ENCODE measurements around the gene IL1R2. TPM values are rescaled to one million over a fixed set of nuclear protein-coding genes. Genes with fewer than 3 reads are reported as not detected.

Gene IL1R2
- total RNA-seq, 1 experiment from 2014 or later, result 0.22 TPM

- TF ChIP-seq ARID4B (CRISPR knock-in tag; IDR thresholded peaks at IDR 0.05; ENCODE audit: borderline replicate concordance) (no peak), CREB1 (CRISPR knock-in tag; IDR thresholded peaks at IDR 0.05) (no peak), ZNF263 (CRISPR knock-in tag; IDR thresholded peaks at IDR 0.05; ENCODE audit: low read depth) (no peak), GTF2I (CRISPR knock-in tag; conservative IDR thresholded peaks at IDR 0.05) (no peak), NR2C2 (CRISPR knock-in tag; IDR thresholded peaks at IDR 0.05) (no peak), SP1 (CRISPR knock-in tag; conservative IDR thresholded peaks at IDR 0.05) (no peak), CREM (CRISPR knock-in tag; IDR thresholded peaks at IDR 0.05) (no peak)
- TF ChIP-seq, protein P1, sequence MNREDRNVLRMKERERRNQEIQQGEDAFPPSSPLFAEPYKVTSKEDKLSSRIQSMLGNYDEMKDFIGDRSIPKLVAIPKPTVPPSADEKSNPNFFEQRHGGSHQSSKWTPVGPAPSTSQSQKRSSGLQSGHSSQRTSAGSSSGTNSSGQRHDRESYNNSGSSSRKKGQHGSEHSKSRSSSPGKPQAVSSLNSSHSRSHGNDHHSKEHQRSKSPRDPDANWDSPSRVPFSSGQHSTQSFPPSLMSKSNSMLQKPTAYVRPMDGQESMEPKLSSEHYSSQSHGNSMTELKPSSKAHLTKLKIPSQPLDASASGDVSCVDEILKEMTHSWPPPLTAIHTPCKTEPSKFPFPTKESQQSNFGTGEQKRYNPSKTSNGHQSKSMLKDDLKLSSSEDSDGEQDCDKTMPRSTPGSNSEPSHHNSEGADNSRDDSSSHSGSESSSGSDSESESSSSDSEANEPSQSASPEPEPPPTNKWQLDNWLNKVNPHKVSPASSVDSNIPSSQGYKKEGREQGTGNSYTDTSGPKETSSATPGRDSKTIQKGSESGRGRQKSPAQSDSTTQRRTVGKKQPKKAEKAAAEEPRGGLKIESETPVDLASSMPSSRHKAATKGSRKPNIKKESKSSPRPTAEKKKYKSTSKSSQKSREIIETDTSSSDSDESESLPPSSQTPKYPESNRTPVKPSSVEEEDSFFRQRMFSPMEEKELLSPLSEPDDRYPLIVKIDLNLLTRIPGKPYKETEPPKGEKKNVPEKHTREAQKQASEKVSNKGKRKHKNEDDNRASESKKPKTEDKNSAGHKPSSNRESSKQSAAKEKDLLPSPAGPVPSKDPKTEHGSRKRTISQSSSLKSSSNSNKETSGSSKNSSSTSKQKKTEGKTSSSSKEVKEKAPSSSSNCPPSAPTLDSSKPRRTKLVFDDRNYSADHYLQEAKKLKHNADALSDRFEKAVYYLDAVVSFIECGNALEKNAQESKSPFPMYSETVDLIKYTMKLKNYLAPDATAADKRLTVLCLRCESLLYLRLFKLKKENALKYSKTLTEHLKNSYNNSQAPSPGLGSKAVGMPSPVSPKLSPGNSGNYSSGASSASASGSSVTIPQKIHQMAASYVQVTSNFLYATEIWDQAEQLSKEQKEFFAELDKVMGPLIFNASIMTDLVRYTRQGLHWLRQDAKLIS (CRISPR knock-in tag; IDR thresholded peaks at IDR 0.05; ENCODE audit: borderline replicate concordance), result no peak
Observed at GRCh38 chr2:102024410-102024809, 32.6 kb downstream of the IL1R2 start (continued).

- Mint-ChIP-seq H3K36me3 (no peaks in the 10 kb centered on the region), H3K27ac (no peak overlapping the region), H3K4me3 (no peak overlapping the region), H3K27me3 (ENCODE audit: low read depth) (no peaks in the 10 kb centered on the region), H3K4me1 (0 out of 2 replicates have a peak, but pooled peaks cover 7% of the 10 kb centered on the region), H3K9me3 (peaks cover 3% of the 10 kb centered on the region; the same call in 1 of the 2 replicates)
- ChIA-PET POLR2A (no interaction called here), CTCF (interaction anchor here (1.0 to 2.1 kb wide), 3 partner anchors 19 to 216 kb away, joined by 3 to 5 read pairs (median 4); no protein-coding TSS in a partner anchor)
- no peak for DNase-seq (ENCODE audit: low spot score)
- TF ChIP-seq MYBL2 (CRISPR knock-in tag; IDR thresholded peaks at IDR 0.05) (no peak), ZNF532 (CRISPR knock-in tag; IDR thresholded peaks at IDR 0.05; ENCODE audit: borderline replicate concordance) (no peak), ZNF317 (CRISPR knock-in tag; IDR thresholded peaks at IDR 0.05; ENCODE audit: borderline replicate concordance, low read depth) (no peak), E2F1 (CRISPR knock-in tag; IDR thresholded peaks at IDR 0.05) (no peak), NR2C2 (CRISPR knock-in tag; IDR thresholded peaks at IDR 0.05) (no peak), AR (CRISPR knock-in tag; IDR thresholded peaks at IDR 0.05) (no peak), ZNF423 (CRISPR knock-in tag; IDR thresholded peaks at IDR 0.05) (no peak), ETV6 (CRISPR knock-in tag; IDR thresholded peaks at IDR 0.05) (no peak)
- TF ChIP-seq, protein P2, sequence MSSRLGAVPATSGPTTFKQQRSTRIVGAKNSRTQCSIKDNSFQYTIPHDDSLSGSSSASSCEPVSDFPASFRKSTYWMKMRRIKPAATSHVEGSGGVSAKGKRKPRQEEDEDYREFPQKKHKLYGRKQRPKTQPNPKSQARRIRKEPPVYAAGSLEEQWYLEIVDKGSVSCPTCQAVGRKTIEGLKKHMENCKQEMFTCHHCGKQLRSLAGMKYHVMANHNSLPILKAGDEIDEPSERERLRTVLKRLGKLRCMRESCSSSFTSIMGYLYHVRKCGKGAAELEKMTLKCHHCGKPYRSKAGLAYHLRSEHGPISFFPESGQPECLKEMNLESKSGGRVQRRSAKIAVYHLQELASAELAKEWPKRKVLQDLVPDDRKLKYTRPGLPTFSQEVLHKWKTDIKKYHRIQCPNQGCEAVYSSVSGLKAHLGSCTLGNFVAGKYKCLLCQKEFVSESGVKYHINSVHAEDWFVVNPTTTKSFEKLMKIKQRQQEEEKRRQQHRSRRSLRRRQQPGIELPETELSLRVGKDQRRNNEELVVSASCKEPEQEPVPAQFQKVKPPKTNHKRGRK (CRISPR knock-in tag; IDR thresholded peaks at IDR 0.05; ENCODE audit: borderline replicate concordance), result no peak
- ATAC-seq, result no peak
Observed at GRCh38 chr2:102025016-102025501, 33.3 kb downstream of the IL1R2 start.
